Neural progenitor cell (in vitro differentiated cells): ENCODE results near the gene FUNDC2. TPM values are rescaled to one million over a fixed set of nuclear protein-coding genes. Genes with fewer than 3 reads are reported as not detected.

Experiments used
- DNase-seq: peaks from one replicate; pipeline ENCODE4 v3.0.0-alpha.2; 2016; ENCODE audit warnings: low spot score
- H2AFZ ChIP-seq: fragments of 200-600 bp; sonication (generic); replicated peaks from 2 replicates; pipeline ENCODE4 v1.6.1; 2016; ENCODE audit warnings: antibody characterized with exemption
- H3F3A ChIP-seq: fragments of 200-600 bp; sonication (generic); 2 replicates; pipeline ENCODE4 v1.6.1; 2016; ENCODE audit warnings: antibody characterized with exemption, low read depth
- H3K27ac ChIP-seq: fragments of 200-600 bp; sonication (generic); 2 replicates; pipeline ENCODE4 v1.5.1; 2016; ENCODE audit warnings: mild to moderate bottlenecking
- H3K27me3 ChIP-seq: fragments of 200-600 bp; sonication (generic); 2 replicates; pipeline ENCODE4 v1.6.1; 2016; ENCODE audit warnings: mild to moderate bottlenecking, moderate library complexity
- H3K36me3 ChIP-seq: fragments of 200-600 bp; sonication (generic); 2 replicates; pipeline ENCODE4 v1.5.1; 2016
- H3K4me1 ChIP-seq: fragments of 200-600 bp; sonication (generic); 2 replicates; pipeline ENCODE4 v1.6.1; 2016; ENCODE audit warnings: mixed run types
- H3K4me2 ChIP-seq: fragments of 200-600 bp; sonication (generic); 2 replicates; pipeline ENCODE4 v1.6.1; 2016
- H3K4me3 ChIP-seq: fragments of 200-600 bp; sonication (generic); 2 replicates; pipeline ENCODE4 v1.5.1; 2016
- H3K79me2 ChIP-seq: fragments of 200-600 bp; sonication (generic); 2 replicates; pipeline ENCODE4 v1.6.1; 2016; ENCODE audit warnings: low read depth
- H3K9ac ChIP-seq: fragments of 200-600 bp; sonication (generic); 2 replicates; pipeline ENCODE4 v1.6.1; 2016
- H3K9me3 ChIP-seq: fragments of 200-600 bp; sonication (generic); 2 replicates; pipeline ENCODE4 v1.5.1; 2016; ENCODE audit warnings: low read depth
- H4K20me1 ChIP-seq: fragments of 200-600 bp; sonication (generic); 2 replicates; pipeline ENCODE4 v1.6.1; 2016; ENCODE audit warnings: low read depth
- H3K27ac Mint-ChIP-seq: 3 replicates; pipeline ENCODE4 v1.8.0; 2021; ENCODE audit warnings: mixed read lengths
- H3K27me3 Mint-ChIP-seq: 2 replicates; pipeline ENCODE4 v1.8.0; 2022; ENCODE audit warnings: low read depth, mild to moderate bottlenecking, inconsistent platforms, moderate library complexity, mixed read lengths; ENCODE audit not compliant: insufficient read depth
- H3K36me3 Mint-ChIP-seq: 3 replicates; pipeline ENCODE4 v1.8.0; 2021; ENCODE audit warnings: mixed read lengths
- H3K4me1 Mint-ChIP-seq: 3 replicates; pipeline ENCODE4 v1.8.0; 2021; ENCODE audit warnings: mixed read lengths
- H3K4me3 Mint-ChIP-seq: 3 replicates; pipeline ENCODE4 v1.8.0; 2021; ENCODE audit warnings: mild to moderate bottlenecking, moderate library complexity, mixed read lengths
- H3K9me3 Mint-ChIP-seq: 3 replicates; pipeline ENCODE4 v1.8.0; 2020; ENCODE audit warnings: mixed read lengths
- EZH2 ChIP-seq: fragments of 200-600 bp; sonication (generic); IDR thresholded peaks from 2 replicates; pipeline ENCODE4 v1.6.1; 2017; ENCODE audit warnings: antibody characterized with exemption, mild to moderate bottlenecking, moderate library complexity
- EZH2phosphoT487 ChIP-seq: fragments of 200-600 bp; sonication (generic); IDR thresholded peaks from 2 replicates; pipeline ENCODE4 v1.6.1; 2017; ENCODE audit warnings: antibody characterized with exemption
- total RNA-seq: library from RNA; depleted of rRNA; stranded (reverse); fragments of >200 nt; gene quantifications from 2 replicates; pipeline ENCODE4 v1.2.3, GENCODE V29; 2015; ENCODE audit warnings: low replicate concordance
- TF ChIP-seq, protein P1 (sequence below): fragments of 200-600 bp; sonication (generic); IDR thresholded peaks from 2 replicates; pipeline ENCODE4 v1.5.1; 2017; ENCODE audit warnings: antibody characterized with exemption, mild to moderate bottlenecking

The FUNDC2 gene
- total RNA-seq, 1 donor from 2014 or later, result 70.9 TPM

- TF ChIP-seq, protein P1, sequence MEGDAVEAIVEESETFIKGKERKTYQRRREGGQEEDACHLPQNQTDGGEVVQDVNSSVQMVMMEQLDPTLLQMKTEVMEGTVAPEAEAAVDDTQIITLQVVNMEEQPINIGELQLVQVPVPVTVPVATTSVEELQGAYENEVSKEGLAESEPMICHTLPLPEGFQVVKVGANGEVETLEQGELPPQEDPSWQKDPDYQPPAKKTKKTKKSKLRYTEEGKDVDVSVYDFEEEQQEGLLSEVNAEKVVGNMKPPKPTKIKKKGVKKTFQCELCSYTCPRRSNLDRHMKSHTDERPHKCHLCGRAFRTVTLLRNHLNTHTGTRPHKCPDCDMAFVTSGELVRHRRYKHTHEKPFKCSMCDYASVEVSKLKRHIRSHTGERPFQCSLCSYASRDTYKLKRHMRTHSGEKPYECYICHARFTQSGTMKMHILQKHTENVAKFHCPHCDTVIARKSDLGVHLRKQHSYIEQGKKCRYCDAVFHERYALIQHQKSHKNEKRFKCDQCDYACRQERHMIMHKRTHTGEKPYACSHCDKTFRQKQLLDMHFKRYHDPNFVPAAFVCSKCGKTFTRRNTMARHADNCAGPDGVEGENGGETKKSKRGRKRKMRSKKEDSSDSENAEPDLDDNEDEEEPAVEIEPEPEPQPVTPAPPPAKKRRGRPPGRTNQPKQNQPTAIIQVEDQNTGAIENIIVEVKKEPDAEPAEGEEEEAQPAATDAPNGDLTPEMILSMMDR, result no peak
- Histone ChIP-seq H3K9ac (no peak overlapping the region), H3K9me3 (no peaks in the 10 kb centered on the region), H3K27me3 (no peaks in the 10 kb centered on the region), H3K4me1 (no peaks in the 10 kb centered on the region), H3F3A (no peaks in the 10 kb centered on the region), H4K20me1 (no peaks in the 10 kb centered on the region), H3K36me3 (peaks cover 3% of the 10 kb centered on the region), H3K4me3 (no peak overlapping the region), H3K79me2 (no peaks in the 10 kb centered on the region), H3K4me2 (no peak overlapping the region), H2AFZ (no peak overlapping the region), H3K27ac (no peak overlapping the region)
- Mint-ChIP-seq H3K27ac (no peak overlapping the region), H3K9me3 (no peaks in the 10 kb centered on the region), H3K27me3 (peaks cover 4% of the 10 kb centered on the region), H3K4me3 (no peak overlapping the region), H3K36me3 (peaks cover 11% of the 10 kb centered on the region), H3K4me1 (no peaks in the 10 kb centered on the region)
- no peak for DNase-seq
Measured at GRCh38 chrX:155086961-155087735, 60.5 kb downstream of the FUNDC2 start.

- H3K4me3 Mint-ChIP-seq, result no peak overlapping the region
- H3K9me3 Mint-ChIP-seq, result no peaks in the 10 kb centered on the region
- no peak overlapping the region for H3K27ac Mint-ChIP-seq
Measured at GRCh38 chrX:155094468-155095061, 67.9 kb downstream of the FUNDC2 start.

DNA sequence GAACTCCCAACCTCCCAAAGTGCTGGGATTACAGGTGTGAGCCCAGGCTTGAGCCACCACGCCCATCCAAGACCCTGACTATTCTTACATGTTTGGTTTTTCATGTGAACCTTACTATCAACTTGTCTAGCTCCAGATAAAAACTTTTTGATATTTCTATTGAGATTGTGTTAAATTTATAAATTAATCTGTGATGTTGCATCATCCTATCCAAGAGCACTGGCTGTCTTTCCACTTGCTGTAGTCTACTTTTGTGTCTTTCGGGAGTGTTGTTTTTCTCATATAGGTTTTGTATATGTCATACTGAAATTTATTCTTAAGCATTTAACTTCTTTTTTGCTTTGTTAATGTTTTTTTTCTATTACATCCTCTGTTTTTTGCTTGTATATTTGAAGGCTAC lies 79.3 kb downstream of the FUNDC2 start:
- Mint-ChIP-seq H3K27me3 (peaks cover 2% of the 10 kb centered on the region), H3K36me3 (no peaks in the 10 kb centered on the region), H3K9me3 (no peaks in the 10 kb centered on the region), H3K4me1 (no peaks in the 10 kb centered on the region), H3K27ac (no peak overlapping the region), H3K4me3 (no peak overlapping the region)
- Histone ChIP-seq H3K79me2 (no peaks in the 10 kb centered on the region), H3K27ac (no peak overlapping the region), H3K9ac (no peak overlapping the region), H3K4me3 (no peak overlapping the region), H4K20me1 (no peaks in the 10 kb centered on the region), H3K36me3 (peaks cover 7% of the 10 kb centered on the region), H3K4me1 (no peaks in the 10 kb centered on the region), H3F3A (no peaks in the 10 kb centered on the region), H2AFZ (no peak overlapping the region), H3K4me2 (no peak overlapping the region), H3K9me3 (peaks cover 9% of the 10 kb centered on the region), H3K27me3 (no peaks in the 10 kb centered on the region)
- DNase-seq, result no peak
- TF ChIP-seq EZH2phosphoT487, result no peak

More at GRCh38 chrX:155094468-155095061, 67.9 kb downstream of the FUNDC2 start:
- H2AFZ ChIP-seq, result no peak overlapping the region
- H3K4me1 ChIP-seq, result no peaks in the 10 kb centered on the region
- H4K20me1 ChIP-seq, result no peaks in the 10 kb centered on the region
- no peaks in the 10 kb centered on the region for H3K4me1 Mint-ChIP-seq
- no peaks in the 10 kb centered on the region for H3K79me2 ChIP-seq
- no peaks in the 10 kb centered on the region for H3K27me3 ChIP-seq
- no peak overlapping the region for H3K4me2 ChIP-seq
- no peak overlapping the region for H3K4me3 ChIP-seq
- no peak overlapping the region for H3K27ac ChIP-seq
- peak; percentile 45 for DNase-seq
- no peaks in the 10 kb centered on the region for H3K27me3 Mint-ChIP-seq
- H3K36me3 Mint-ChIP-seq, result peaks cover 2% of the 10 kb centered on the region
- TF ChIP-seq, protein P1, result peak; percentile 71
- TF ChIP-seq EZH2phosphoT487 (no peak), EZH2 (no peak)
- H3K36me3 ChIP-seq, result peaks cover 19% of the 10 kb centered on the region
- no peak overlapping the region for H3K9ac ChIP-seq
- no peaks in the 10 kb centered on the region for H3K9me3 ChIP-seq
- no peaks in the 10 kb centered on the region for H3F3A ChIP-seq

- Mint-ChIP-seq H3K27me3 (peaks cover 2% of the 10 kb centered on the region), H3K36me3 (peaks cover 8% of the 10 kb centered on the region), H3K4me1 (no peaks in the 10 kb centered on the region), H3K9me3 (peaks cover 10% of the 10 kb centered on the region), H3K27ac (no peak overlapping the region), H3K4me3 (no peak overlapping the region)
- no peak overlapping the region for H3K4me3 ChIP-seq
- TF ChIP-seq EZH2phosphoT487, result no peak
- TF ChIP-seq, protein P1, result no peak
- TF ChIP-seq EZH2, result no peak
- no peaks in the 10 kb centered on the region for H3F3A ChIP-seq
- H3K36me3 ChIP-seq, result peaks cover 4% of the 10 kb centered on the region
- no peak overlapping the region for H3K9ac ChIP-seq
- no peaks in the 10 kb centered on the region for H3K27me3 ChIP-seq
- no peaks in the 10 kb centered on the region for H3K4me1 ChIP-seq
- H4K20me1 ChIP-seq, result no peaks in the 10 kb centered on the region
- H3K79me2 ChIP-seq, result no peaks in the 10 kb centered on the region
- H3K4me2 ChIP-seq, result no peak overlapping the region
- DNase-seq, result no peak
- no peak overlapping the region for H2AFZ ChIP-seq
- peaks cover 12% of the 10 kb centered on the region for H3K9me3 ChIP-seq
- no peak overlapping the region for H3K27ac ChIP-seq
Measured at GRCh38 chrX:155108427-155108826, 81.8 kb downstream of the FUNDC2 start.
